GM18511 (cell line): Measurements from ENCODE around the gene CTAG1A.
"Not testable (repeated sequence)": the region's sequence is repeated elsewhere in the genome, so short reads cannot be mapped to it uniquely, and the experiment has no call there.

Experiments
- ATAC-seq: cut with Tn5 transposase; IDR thresholded peaks from one replicate; pipeline ENCODE4 v1.9.1; 2021; ENCODE audit warnings: mild to moderate bottlenecking, moderate library complexity; ENCODE audit not compliant: unreplicated experiment

The CTAG1A gene

GRCh38 chrX:154570361-154570760 is 14.6 kb upstream of the CTAG1A start:
- ATAC-seq = not testable (repeated sequence)

GRCh38 chrX:154573061-154573460 is 11.9 kb upstream of the CTAG1A start:
- not testable (repeated sequence) for ATAC-seq

- peak; percentile 50 for ATAC-seq
Observed at GRCh38 chrX:154575076-154575475, 9.9 kb upstream of the CTAG1A start.

- not testable (repeated sequence) for ATAC-seq
Observed at GRCh38 chrX:154582994-154583393, 1.9 kb upstream of the CTAG1A start.

- ATAC-seq = not testable (repeated sequence)
Observed at GRCh38 chrX:154590415-154590814, 5.5 kb downstream of the CTAG1A start.

GRCh38 chrX:154592505-154592904 is 7.6 kb downstream of the CTAG1A start:
- ATAC-seq = no peak

- ATAC-seq = no peak
Observed at GRCh38 chrX:154593201-154593600, 8.3 kb downstream of the CTAG1A start.

GRCh38 chrX:154594491-154594890 is 9.6 kb downstream of the CTAG1A start:
- no peak for ATAC-seq

- no peak for ATAC-seq
Observed at GRCh38 chrX:154595559-154596249, 10.8 kb downstream of the CTAG1A start.

GRCh38 chrX:154596290-154596929 is 11.5 kb downstream of the CTAG1A start:
- ATAC-seq = no peak

GRCh38 chrX:154597221-154597620 is 12.3 kb downstream of the CTAG1A start:
- no peak for ATAC-seq

- ATAC-seq = no peak
Observed at GRCh38 chrX:154598656-154599055, 13.7 kb downstream of the CTAG1A start.

- ATAC-seq = no peak
Observed at GRCh38 chrX:154599531-154599930, 14.6 kb downstream of the CTAG1A start.

GRCh38 chrX:154600759-154601374 is 15.9 kb downstream of the CTAG1A start:
- ATAC-seq = no peak

GRCh38 chrX:154602226-154602625 is 17.3 kb downstream of the CTAG1A start:
- ATAC-seq = no peak

- ATAC-seq = no peak
Observed at GRCh38 chrX:154602766-154603437, 18.0 kb downstream of the CTAG1A start.

- ATAC-seq = no peak
Observed at GRCh38 chrX:154603438-154604430, 18.8 kb downstream of the CTAG1A start.

GRCh38 chrX:154605566-154605965 is 20.6 kb downstream of the CTAG1A start:
- no peak for ATAC-seq

GRCh38 chrX:154607370-154607769 is 22.4 kb downstream of the CTAG1A start:
- no peak for ATAC-seq

- ATAC-seq = not testable (repeated sequence)
Observed at GRCh38 chrX:154607976-154608375, 23.0 kb downstream of the CTAG1A start.
